K562 (cell line): ENCODE measurements around the gene OPA1. TPM values are rescaled to one million over a fixed set of nuclear protein-coding genes. Genes with fewer than 3 reads are reported as not detected.

ENCODE experiments used
- ATAC-seq: fragments of 200-7000 bp; cut with Tn5 transposase; 3 replicates; pipeline ENCODE4 v1.9.1; 2020; ENCODE audit warnings: moderate library complexity
- BruUV-seq: library from RNA; stranded (reverse); fragments of 400-500 nt; replicated peaks from 2 replicates; lab custom pipeline; 2021; lab: Mats Ljungman, UMichigan
- CTCF ChIA-PET: fragments of 300-600 bp; formaldehyde crosslinking; extraction: SDS; loops from one replicate; lab custom pipeline; 2021; ENCODE audit warnings: low intra/inter-chr PET ratio; lab: Yijun Ruan, JAX
- POLR2A ChIA-PET: fragments of 300-600, 350-650 bp; sonication (Branson Sonifier 250); formaldehyde crosslinking; extraction: SDS; loops from one replicate; lab custom pipeline; 2021; ENCODE audit warnings: antibody characterized with exemption, inconsistent platforms; lab: Yijun Ruan, JAX
- DNase-seq, 4 experiments: peaks; one replicate each; pipeline versions ENCODE4 v3.0.0 to v3.0.0-alpha.2; 2011 to 2018; ENCODE audit warnings: low spot score in 3 of 4, mixed read lengths in 3 of 4; ENCODE audit errors: extremely low read depth in 1 of 4
- FAIRE-seq: peaks from 2 replicates; lab custom pipeline; 2011; peaks lifted over from hg19 to GRCh38; lab: Jason Lieb, UNC
- H2AFZ ChIP-seq: 2 replicates; pipeline ENCODE4 v1.6.0; 2011; ENCODE audit warnings: low read depth, low read length, control low read depth, inconsistent platforms
- H3K27ac ChIP-seq: fragments of 200-600 bp; 3 replicates; pipeline ENCODE4 v1.8.0; 2011; ENCODE audit warnings: low read depth, mild to moderate bottlenecking, control low read depth, inconsistent platforms, low read length, moderate library complexity, mixed read lengths; ENCODE audit errors: extremely low read depth
- H3K27me3 ChIP-seq, 2 experiments: fragments of 300-600 bp in 1 of 2; 2 replicates in 1 of 2; 3 replicates in 1 of 2; pipeline versions ENCODE4 v1.6.0 to v1.8.0; 2011; ENCODE audit warnings: inconsistent platforms in 2 of 2, low read length in 2 of 2, mild to moderate bottlenecking in 1 of 2, mixed read lengths in 1 of 2, moderate library complexity in 1 of 2; ENCODE audit not compliant: control insufficient read depth in 2 of 2, insufficient read depth in 2 of 2
- H3K36me3 ChIP-seq: fragments of 300-600 bp; 3 replicates; pipeline ENCODE4 v1.8.0; 2011; ENCODE audit warnings: mild to moderate bottlenecking, low read length, inconsistent platforms; ENCODE audit not compliant: control insufficient read depth, insufficient read depth
- H3K4me1 ChIP-seq, 2 experiments: fragments of 200-600 bp in 1 of 2; replicated peaks in 1 of 2; 2 replicates in 1 of 2; 3 replicates in 1 of 2; pipeline versions ENCODE4 v1.5.1 to v1.8.0; 2011; ENCODE audit warnings: inconsistent platforms in 2 of 2, low read length in 2 of 2, mild to moderate bottlenecking in 1 of 2, mixed read lengths in 1 of 2, moderate library complexity in 1 of 2; ENCODE audit not compliant: control insufficient read depth in 2 of 2, insufficient read depth in 2 of 2
- H3K4me2 ChIP-seq: 2 replicates; pipeline ENCODE4 v1.6.1; 2011; ENCODE audit warnings: low read length, control low read depth, inconsistent platforms, mixed read lengths; ENCODE audit not compliant: insufficient read depth
- H3K4me3 ChIP-seq: fragments of 200-600 bp; sonication (generic), shearing (Covaris generic); 2 replicates; pipeline ENCODE4 v1.5.1; 2016; ENCODE audit warnings: control low read depth, inconsistent platforms
- H3K79me2 ChIP-seq: fragments of 200-600 bp; 3 replicates; pipeline ENCODE4 v1.8.0; 2011; ENCODE audit warnings: low read length, inconsistent platforms; ENCODE audit not compliant: control insufficient read depth, insufficient read depth
- H3K9ac ChIP-seq, 2 experiments: 2 replicates each; pipeline versions ENCODE4 v1.6.0 to v1.6.1; 2011; ENCODE audit warnings: low read depth in 2 of 2, low read length in 2 of 2, control low read depth in 1 of 2, inconsistent platforms in 1 of 2, mild to moderate bottlenecking in 1 of 2, mixed read lengths in 1 of 2; ENCODE audit not compliant: insufficient read depth in 1 of 2
- H3K9me1 ChIP-seq: one replicate; pipeline ENCODE4 v1.6.0; 2011; ENCODE audit warnings: inconsistent platforms, mild to moderate bottlenecking, low read length, moderate library complexity; ENCODE audit not compliant: control insufficient read depth, insufficient read depth
- H3K9me3 ChIP-seq: replicated peaks from 2 replicates; pipeline ENCODE4 v1.5.1; 2011; ENCODE audit warnings: low read depth, low read length, inconsistent platforms; ENCODE audit not compliant: control insufficient read depth, insufficient read depth
- H4K20me1 ChIP-seq: replicated peaks from 2 replicates; pipeline ENCODE4 v1.6.1; 2011; ENCODE audit warnings: low read length, inconsistent platforms, mixed read lengths; ENCODE audit not compliant: control insufficient read depth, insufficient read depth
- CUX1 ChIP-seq: fragments of 200-800 bp; sonication (Bioruptor generic); IDR thresholded peaks from 2 replicates; pipeline ENCODE4 v1.6.1; 2016; ENCODE audit warnings: missing genetic modification characterization, missing compliant biosample characterization
- HIVEP1 ChIP-seq: fragments of 250-450 bp; sonication (Bioruptor Pico); IDR thresholded peaks from 2 replicates; pipeline ENCODE4 v1.4.0; 2020; ENCODE audit warnings: mild to moderate bottlenecking
- WGBS: fragments of 100-300 bp; shearing (Covaris generic); methylation state at CpG from one replicate; pipeline ENCODE4 v1.1.6; 2016; ENCODE audit warnings: low coverage, mixed read lengths; ENCODE audit not compliant: insufficient coverage; ENCODE audit errors: missing lambda C conversion rate; 5-methylcytosine and 5-hydroxymethylcytosine counted together
- in situ Hi-C: fragments of 300-500 bp; cut with MboI; formaldehyde crosslinking; loops from 4 replicates; pipeline ENCODE4 v1.15.0; 2018; ENCODE audit warnings: inconsistent platforms, mixed read lengths
- intact Hi-C: fragments of 100-400 bp; cut with micrococcal nuclease; formaldehyde crosslinking; loops from 2 replicates; pipeline ENCODE4 v1.14.2; 2022
- polyA plus RNA-seq, 8 experiments: library from polyadenylated mRNA; depleted of rRNA in 4 of 8; stranded (reverse) in 5 of 8; unstranded in 3 of 8; fragments of >200 nt; fragmentation: Nextera tagmentation in 2 of 8; fragmentation: Illumina TruSeq in 1 of 8; extraction: Ambion mirVana in 2 of 8; extraction: Trizol in 1 of 8; gene quantifications; 2 replicates each; pipeline versions ENCODE4 v1.2.1 to v1.2.3, GENCODE V29; 2011 to 2014; ENCODE audit warnings: inconsistent platforms in 1 of 8, missing spikeins in 1 of 8
- total RNA-seq, 7 experiments: library from RNA; depleted of rRNA in 6 of 7; stranded (reverse); fragments of >200 nt in 6 of 7; fragmentation: Illumina TruSeq in 2 of 7; extraction: Trizol in 2 of 7; gene quantifications; 2 replicates each; pipeline versions ENCODE4 v1.2.1 to v1.2.3, GENCODE V29; 2011 to 2021; ENCODE audit warnings: low replicate concordance in 1 of 7

The OPA1 gene
- total and polyA plus RNA-seq, 9 of the 15 experiments (the other 6 are each of a cell fraction or from before 2014, with no cell fraction given): 19.7 to 127 (median 94.7) TPM

GRCh38 chr3:193617628-193618027 lies 24.6 kb downstream of the OPA1 start:
- POLR2A ChIA-PET: interaction anchor here (1.2 to 1.9 kb wide), 2 partner anchors 9 to 15 kb away, joined by 4 to 5 read pairs; no protein-coding TSS in a partner anchor
- FAIRE-seq: no peak
- TF ChIP-seq HIVEP1 (CRISPR knock-in tag) (no peak), CUX1 (CRISPR knock-in tag) (no peak)
- no peak overlapping the region for H2AFZ ChIP-seq
- 95% methylated on average over 1 of the region's 1 CpG for WGBS
- no peak overlapping the region for H3K9ac ChIP-seq
- H4K20me1 ChIP-seq: no peaks in the 10 kb centered on the region
- no TSS peak for BruUV-seq
- H3K36me3 ChIP-seq: peaks cover 76% of the 10 kb centered on the region
- intact Hi-C loops: no loop called here
- H3K9me1 ChIP-seq: no peaks in the 10 kb centered on the region
- H3K4me1 ChIP-seq: no peaks in the 10 kb centered on the region
- no peak overlapping the region for H3K4me3 ChIP-seq
- CTCF ChIA-PET: no interaction called here
- no peak overlapping the region for H3K27ac ChIP-seq
- H3K27me3 ChIP-seq: no peaks in the 10 kb centered on the region
- no peak for DNase-seq
- H3K4me2 ChIP-seq: no peak overlapping the region
- peaks cover 25% of the 10 kb centered on the region for H3K79me2 ChIP-seq
- H3K9me3 ChIP-seq: peaks cover 2% of the 10 kb centered on the region; the same call in 1 of the 2 replicates
- in situ Hi-C loops: no loop called here
- no peak for ATAC-seq
